Stimulated activated effector memory CD8-positive, alpha-beta T cell treated with anti-CD3 and anti-CD28 coated beads, Interleukin-12 subunit alpha, Interleukin-12 subunit beta, amount 100 ng/mL, for 72 hours (primary cell): ENCODE measurements around the gene VWA1.

Source experiments
- ATAC-seq: fragments of 150-1000 bp; cut with Tn5 transposase; 2 replicates; pipeline ENCODE4 v1.10.0; 2021
- DNase-seq, 2 donors: peaks; one replicate each; pipeline ENCODE4 v3.0.0; 2021 to 2022; ENCODE audit warnings: low spot score in 2 of 2
- H3K27ac Mint-ChIP-seq: one replicate; pipeline ENCODE4 v1.8.0; 2022; ENCODE audit warnings: mild to moderate bottlenecking, mixed read lengths
- H3K36me3 Mint-ChIP-seq: one replicate; pipeline ENCODE4 v1.8.0; 2022; ENCODE audit warnings: mild to moderate bottlenecking, mixed read lengths
- H3K4me1 Mint-ChIP-seq: one replicate; pipeline ENCODE4 v1.8.0; 2022; ENCODE audit warnings: mixed read lengths
- H3K4me3 Mint-ChIP-seq: one replicate; pipeline ENCODE4 v1.8.0; 2022; ENCODE audit warnings: mild to moderate bottlenecking, mixed read lengths
- H3K9me3 Mint-ChIP-seq: one replicate; pipeline ENCODE4 v1.8.0; 2022; ENCODE audit warnings: mixed read lengths

Gene VWA1, protein sequence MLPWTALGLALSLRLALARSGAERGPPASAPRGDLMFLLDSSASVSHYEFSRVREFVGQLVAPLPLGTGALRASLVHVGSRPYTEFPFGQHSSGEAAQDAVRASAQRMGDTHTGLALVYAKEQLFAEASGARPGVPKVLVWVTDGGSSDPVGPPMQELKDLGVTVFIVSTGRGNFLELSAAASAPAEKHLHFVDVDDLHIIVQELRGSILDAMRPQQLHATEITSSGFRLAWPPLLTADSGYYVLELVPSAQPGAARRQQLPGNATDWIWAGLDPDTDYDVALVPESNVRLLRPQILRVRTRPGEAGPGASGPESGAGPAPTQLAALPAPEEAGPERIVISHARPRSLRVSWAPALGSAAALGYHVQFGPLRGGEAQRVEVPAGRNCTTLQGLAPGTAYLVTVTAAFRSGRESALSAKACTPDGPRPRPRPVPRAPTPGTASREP

DNA sequence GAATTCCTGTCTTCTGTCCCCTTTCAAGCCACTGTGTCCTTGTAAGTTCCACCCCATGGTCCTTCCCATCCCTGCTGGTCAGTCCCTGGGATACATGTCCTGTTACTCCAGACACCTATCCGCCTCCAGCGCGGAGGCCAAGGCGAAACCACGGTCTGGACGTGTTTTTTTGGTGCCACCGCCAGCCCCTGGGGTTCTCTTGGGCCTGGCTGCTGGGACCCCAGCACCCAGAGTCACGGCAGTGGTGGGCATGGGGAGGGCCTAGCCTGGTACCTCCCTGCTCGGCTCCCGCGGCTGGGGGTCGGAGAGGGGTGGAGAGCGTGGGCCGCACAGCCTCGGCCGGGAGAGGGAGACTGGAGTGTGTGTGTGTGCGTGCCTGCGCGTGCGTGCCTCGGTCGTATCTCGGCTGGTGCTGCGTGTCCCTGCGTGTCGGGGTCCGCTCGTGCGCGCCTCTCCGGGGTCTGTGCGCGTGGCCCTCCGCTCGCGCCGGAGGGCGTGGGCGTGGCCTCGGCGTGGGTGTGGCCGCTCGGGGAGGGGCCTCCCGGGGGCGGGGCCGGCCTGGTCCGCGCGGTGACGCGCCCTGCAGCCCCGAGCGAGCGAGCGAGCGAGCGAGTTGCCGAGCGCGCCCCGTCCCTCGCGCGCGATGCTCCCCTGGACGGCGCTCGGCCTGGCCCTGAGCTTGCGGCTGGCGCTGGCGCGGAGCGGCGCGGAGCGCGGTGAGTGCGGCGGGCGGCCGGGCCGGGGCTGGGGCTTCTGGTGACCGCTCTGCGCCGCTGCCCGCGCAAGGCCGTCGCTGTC is at the start of gene VWA1:
Gene VWA1 (plus strand): TSS at position 585 of the 798 bp plus-strand sequence. CDS start 59 bp downstream, at position 644.
- Mint-ChIP-seq H3K27ac (no peak within 1 kb of the TSS), H3K4me1 (peaks cover 6% of the 10 kb centered on the region), H3K9me3 (no peaks in the 10 kb centered on the region), H3K36me3 (no peaks in the 10 kb centered on the region), H3K4me3 (peak within 1 kb of the TSS; percentile 56)
- ATAC-seq (peak; percentile 73), DNase-seq (peak; percentile 72 to 82)

DNA sequence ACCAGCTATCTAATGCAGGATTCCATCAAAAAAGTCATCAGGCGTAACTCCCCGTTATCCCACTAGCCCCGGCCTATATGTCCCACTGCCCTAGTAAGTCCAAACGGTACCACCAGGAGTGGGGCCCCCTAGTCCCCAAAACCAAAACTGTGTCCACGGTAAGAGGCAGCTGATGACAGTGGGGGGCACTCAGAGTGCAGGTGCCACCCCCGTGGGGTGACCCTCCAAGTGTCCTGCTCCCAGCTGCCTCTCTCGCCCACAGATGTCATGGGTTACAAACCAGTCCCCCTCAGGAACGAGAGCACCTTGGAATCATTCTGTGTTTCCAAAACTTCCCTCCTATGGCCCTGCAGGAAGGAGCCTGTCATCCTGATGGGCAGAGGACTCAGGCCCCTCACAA is 49.6 kb upstream of the VWA1 start:
- no peak for DNase-seq
- Mint-ChIP-seq H3K36me3 (peaks cover 64% of the 10 kb centered on the region), H3K27ac (no peak overlapping the region), H3K4me1 (peaks cover 14% of the 10 kb centered on the region), H3K4me3 (no peak overlapping the region), H3K9me3 (no peaks in the 10 kb centered on the region)
- ATAC-seq, result no peak

DNA sequence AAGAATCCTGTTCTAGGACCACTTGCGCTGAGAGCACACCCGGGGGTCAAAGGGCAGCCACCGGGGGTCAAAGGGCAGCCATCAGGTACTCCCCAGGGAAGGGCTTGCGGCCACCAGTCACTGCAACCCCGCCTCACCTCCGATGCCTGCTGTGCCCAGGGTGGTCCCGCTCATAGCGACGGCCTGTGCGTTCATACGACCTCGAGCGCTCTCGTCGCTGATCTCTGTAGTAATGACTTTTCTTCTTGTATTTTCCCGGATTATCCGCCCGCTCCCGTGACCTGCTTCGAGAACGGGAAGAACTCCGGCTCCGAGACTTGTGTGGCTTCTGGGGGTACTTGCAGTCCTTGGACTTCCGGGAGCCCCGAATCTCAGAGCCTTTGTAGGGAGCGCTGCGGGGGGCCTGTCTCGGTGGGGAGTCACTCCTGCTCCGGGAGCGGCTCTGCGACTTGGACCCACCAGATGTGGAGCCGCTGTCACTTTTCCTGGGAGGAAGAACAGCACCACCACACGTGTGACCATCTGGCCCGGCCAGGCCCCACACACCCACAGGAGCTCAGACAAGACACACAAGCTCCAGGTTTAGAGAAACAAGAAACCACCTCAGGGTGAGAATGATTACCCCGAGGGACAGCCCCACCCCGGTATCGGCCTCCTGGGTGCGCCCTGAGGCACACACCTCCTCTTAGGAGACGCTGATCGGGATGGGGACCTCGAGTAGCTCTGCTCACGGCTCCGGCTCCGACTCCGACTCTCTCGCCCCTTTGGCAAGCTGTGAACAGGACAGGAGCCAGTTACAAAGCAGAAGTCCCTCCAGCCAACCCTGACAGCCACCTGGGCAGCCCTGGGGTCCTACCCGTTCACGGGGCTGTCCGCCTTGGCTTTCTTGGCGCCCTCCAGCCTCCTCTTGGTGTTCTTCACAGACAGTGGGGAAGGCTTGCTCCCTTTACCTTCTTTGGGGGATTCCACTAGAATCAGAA is 48.1 kb upstream of the VWA1 start:
- DNase-seq (no peak), ATAC-seq (no peak)
- H3K27ac Mint-ChIP-seq, result no peak overlapping the region
- H3K36me3 Mint-ChIP-seq, result peaks cover 78% of the 10 kb centered on the region
- H3K9me3 Mint-ChIP-seq, result no peaks in the 10 kb centered on the region
- H3K4me1 Mint-ChIP-seq, result peaks cover 6% of the 10 kb centered on the region
- no peak overlapping the region for H3K4me3 Mint-ChIP-seq

DNA sequence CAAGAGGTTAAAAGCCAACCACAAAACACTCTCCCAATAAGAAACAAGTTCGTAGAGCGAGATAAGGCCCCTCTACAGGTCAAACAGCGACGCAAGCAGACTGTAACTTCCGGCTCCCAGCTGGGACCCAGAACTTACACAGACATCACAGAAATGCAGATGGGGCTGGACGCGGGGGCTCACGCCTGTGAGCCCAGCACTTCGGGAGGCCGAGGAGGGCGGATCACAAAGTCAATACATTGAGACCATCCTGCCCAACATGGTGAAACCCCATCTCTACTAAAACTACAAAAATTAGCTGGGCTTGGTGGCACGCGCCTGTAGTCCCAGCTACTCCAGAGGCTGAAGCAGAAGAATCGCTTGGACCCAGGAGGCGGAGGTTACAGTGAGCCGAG is 47.4 kb upstream of the VWA1 start:
- Mint-ChIP-seq H3K4me3 (no peak overlapping the region), H3K27ac (no peak overlapping the region), H3K36me3 (peaks cover 85% of the 10 kb centered on the region), H3K9me3 (no peaks in the 10 kb centered on the region), H3K4me1 (no peaks in the 10 kb centered on the region)
- no peak for DNase-seq
- ATAC-seq, result no peak

DNA sequence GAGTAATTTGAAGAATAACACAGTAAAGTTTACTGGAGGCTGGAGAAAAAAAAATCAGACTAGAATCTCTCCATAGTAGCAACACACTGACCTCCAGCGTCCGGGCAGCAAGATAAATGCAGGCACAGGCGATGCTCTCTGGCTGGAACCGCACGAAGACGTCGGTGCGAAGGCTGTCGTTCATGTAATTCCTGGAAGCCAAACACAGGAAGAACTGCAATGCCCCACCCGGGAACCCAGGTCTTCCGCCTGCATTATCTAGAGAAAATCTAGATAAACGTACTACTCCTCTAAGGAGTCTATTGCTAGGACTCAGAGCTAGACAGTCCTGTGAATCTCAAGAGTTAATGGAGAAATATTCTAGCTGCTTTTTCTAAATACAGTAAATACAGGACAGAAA is 44.8 kb upstream of the VWA1 start:
- ATAC-seq, result no peak
- Mint-ChIP-seq H3K4me1 (peaks cover 10% of the 10 kb centered on the region), H3K27ac (no peak overlapping the region), H3K36me3 (peaks cover 100% of the 10 kb centered on the region), H3K4me3 (no peak overlapping the region), H3K9me3 (no peaks in the 10 kb centered on the region)
- DNase-seq, result no peak

DNA sequence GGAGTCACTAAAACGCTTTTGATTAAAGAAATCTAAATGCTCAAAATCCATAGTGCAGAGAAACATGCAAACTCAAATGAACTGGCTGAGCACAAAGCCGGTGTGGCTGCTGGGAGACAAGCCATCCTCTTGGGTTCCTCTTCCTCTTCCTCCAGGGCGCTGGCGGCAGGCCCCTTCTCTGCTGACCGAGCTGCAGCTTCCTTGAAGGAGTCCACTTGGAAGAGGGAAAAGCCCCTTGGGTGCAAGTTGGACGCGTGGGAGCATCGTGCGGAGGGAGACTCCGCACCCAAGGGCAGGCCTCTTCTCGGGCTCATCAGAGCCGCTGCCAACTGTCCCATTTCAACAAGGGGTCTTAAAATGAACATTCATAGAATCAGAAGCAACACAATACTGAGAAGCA is 44.3 kb upstream of the VWA1 start:
- peak overlapping the region; percentile 20 for H3K27ac Mint-ChIP-seq
- H3K4me1 Mint-ChIP-seq, result peaks cover 12% of the 10 kb centered on the region
- DNase-seq (no peak), ATAC-seq (no peak)
- H3K9me3 Mint-ChIP-seq, result no peaks in the 10 kb centered on the region
- H3K36me3 Mint-ChIP-seq, result peaks cover 100% of the 10 kb centered on the region
- H3K4me3 Mint-ChIP-seq, result no peak overlapping the region

DNA sequence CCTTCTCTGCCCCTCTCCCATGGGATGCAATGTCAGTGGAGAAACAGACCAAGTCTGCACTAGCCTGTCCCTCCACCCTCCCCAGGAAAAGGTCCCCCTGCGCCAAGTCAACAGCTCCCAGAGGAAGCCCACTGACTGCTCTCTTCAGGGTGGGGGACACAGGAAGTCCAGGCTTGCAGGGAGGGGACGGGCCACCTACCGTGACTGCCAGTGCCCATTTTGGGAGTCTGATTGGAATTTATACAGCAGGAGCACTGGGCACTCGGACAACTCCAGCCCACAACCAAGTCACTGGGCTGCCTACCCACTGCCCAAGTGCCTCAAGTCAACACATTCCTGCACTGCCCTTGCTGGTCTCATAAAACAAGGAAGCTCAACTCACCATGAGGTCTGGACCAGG is 42.5 kb upstream of the VWA1 start:
- peaks cover 16% of the 10 kb centered on the region for H3K4me1 Mint-ChIP-seq
- peaks cover 100% of the 10 kb centered on the region for H3K36me3 Mint-ChIP-seq
- no peak overlapping the region for H3K4me3 Mint-ChIP-seq
- ATAC-seq (no peak), DNase-seq (no peak)
- no peak overlapping the region for H3K27ac Mint-ChIP-seq
- no peaks in the 10 kb centered on the region for H3K9me3 Mint-ChIP-seq

DNA sequence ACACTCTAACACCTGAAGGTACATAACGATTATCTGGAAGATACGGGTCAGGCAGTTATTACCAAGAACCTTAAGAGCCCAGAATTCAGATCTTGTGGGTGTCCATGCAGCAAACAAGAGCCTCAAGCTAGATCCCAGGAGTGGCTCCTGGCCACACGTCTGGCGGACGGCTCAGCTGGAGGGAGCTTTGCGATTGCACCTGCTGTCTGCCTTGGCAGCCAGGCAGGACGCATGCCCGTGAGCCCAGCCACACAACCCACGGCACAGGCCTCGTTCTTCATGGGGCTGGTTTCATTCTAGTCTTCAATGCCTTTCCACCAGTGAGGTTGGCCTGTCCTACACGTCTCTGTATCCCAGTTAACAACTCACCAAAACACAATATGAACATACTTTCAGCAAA is 42.1 kb upstream of the VWA1 start:
- Mint-ChIP-seq H3K4me3 (no peak overlapping the region), H3K4me1 (peaks cover 19% of the 10 kb centered on the region), H3K9me3 (no peaks in the 10 kb centered on the region), H3K36me3 (peaks cover 100% of the 10 kb centered on the region), H3K27ac (no peak overlapping the region)
- DNase-seq (no peak), ATAC-seq (no peak)

DNA sequence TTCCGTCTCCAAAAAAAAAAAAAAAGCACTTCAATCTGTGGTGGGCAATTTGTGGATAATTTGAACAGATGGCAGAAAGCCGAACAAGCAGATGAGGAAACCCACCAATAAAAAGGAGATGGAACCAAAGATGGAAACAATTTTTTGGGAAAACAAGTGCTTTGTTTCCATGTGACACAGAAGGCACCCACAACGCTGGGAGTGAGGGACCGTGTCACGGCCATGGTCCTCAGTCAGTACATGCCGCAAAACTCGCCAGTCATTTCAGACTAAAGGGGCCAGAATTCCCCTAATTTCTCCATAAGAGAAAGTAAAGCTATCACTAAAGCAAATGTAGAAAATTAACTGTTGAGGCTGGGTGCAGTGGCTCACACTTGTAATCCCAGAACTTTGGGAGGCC is 41.4 kb upstream of the VWA1 start:
- H3K4me3 Mint-ChIP-seq, result no peak overlapping the region
- no peak overlapping the region for H3K27ac Mint-ChIP-seq
- H3K36me3 Mint-ChIP-seq, result peaks cover 95% of the 10 kb centered on the region
- peaks cover 19% of the 10 kb centered on the region for H3K4me1 Mint-ChIP-seq
- DNase-seq, result no peak
- no peak for ATAC-seq
- H3K9me3 Mint-ChIP-seq, result no peaks in the 10 kb centered on the region

DNA sequence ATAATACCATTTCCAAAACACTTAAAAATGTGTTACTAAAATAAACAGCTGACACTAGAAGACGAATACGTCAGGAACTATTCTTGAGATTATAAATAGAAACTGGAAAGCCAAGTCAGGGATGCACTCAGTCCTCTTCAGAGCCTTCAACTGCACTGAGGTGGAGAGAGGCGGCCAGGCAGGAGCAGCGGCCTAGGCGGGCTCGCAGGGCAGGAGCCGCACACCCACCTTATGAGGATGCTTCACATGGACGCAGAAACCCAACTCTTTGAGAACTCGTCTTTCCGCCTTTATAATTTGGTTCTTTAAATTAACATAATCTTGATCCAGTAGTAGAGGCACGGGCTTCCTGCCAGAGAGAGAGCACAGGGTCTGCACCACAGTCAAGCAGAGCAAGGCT is 40.3 kb upstream of the VWA1 start:
- DNase-seq (no peak), ATAC-seq (no peak)
- Mint-ChIP-seq H3K4me3 (no peak overlapping the region), H3K9me3 (no peaks in the 10 kb centered on the region), H3K36me3 (peaks cover 95% of the 10 kb centered on the region), H3K4me1 (peaks cover 27% of the 10 kb centered on the region), H3K27ac (peak overlapping the region; percentile 59)

DNA sequence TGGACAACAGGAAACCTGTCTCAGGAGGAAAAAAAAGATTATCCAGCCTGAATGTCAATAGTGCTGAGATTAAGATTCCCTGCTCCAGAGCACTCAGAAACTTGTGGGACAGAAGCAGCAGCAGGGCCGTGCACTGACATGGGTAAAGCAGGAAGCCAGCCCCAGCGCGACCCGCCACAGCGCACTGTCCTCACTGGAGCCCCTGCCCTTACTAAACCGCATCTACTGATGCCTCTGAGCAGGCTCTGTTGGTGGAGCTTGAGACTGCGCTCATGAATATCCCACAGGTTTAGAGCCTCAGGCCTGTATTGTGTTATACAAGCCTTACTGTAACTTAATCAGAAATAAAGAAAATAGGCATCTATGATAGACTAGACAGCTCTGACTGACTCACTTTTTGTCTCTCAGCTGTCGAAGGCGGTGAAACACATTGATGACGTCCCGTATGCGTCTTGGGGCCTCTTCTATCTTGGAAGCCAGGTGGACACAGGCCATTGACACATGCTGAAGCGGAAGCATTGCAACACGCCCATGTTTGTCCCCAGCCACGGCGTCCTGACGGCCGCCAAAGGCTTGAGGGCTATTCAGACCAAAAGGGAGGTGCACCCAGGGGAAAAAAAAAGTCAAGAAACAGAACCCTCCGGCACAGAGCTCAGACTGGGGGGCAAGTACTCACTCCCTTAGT is 37.5 kb upstream of the VWA1 start:
- no peaks in the 10 kb centered on the region for H3K9me3 Mint-ChIP-seq
- peaks cover 95% of the 10 kb centered on the region for H3K36me3 Mint-ChIP-seq
- ATAC-seq (no peak), DNase-seq (no peak)
- H3K27ac Mint-ChIP-seq, result peak overlapping the region; percentile 91
- peak overlapping the region; percentile 84 for H3K4me3 Mint-ChIP-seq
- H3K4me1 Mint-ChIP-seq, result peaks cover 49% of the 10 kb centered on the region

DNA sequence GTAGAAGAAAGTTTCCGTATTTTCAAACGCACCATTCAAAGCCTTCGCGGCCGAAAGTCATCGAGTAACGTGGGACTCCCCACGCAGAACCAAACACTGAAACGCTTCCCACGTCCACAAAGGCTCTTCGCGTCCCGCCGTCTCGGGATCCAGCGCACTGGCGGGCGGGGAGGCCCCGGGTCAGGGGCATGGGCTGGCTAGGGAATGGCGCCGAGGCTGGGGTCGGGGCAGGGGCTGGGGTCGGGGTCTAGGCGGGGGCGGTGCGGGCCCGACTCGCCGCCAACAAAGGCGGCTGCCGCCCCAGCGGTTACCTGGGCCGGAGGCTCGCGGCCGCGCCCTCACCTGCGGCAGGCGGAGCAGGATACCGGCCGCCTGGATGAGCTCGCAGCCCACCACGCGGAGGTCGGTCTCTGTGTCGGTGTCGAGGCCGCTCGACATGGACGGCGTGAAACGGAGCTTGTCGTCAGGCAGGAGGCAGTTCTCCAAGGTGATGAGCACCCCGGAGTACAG is 36.8 kb upstream of the VWA1 start:
- Mint-ChIP-seq H3K4me1 (peaks cover 55% of the 10 kb centered on the region), H3K27ac (peak overlapping the region; percentile 94), H3K4me3 (peak overlapping the region; percentile 84), H3K9me3 (no peaks in the 10 kb centered on the region), H3K36me3 (peaks cover 95% of the 10 kb centered on the region)
- peak; percentile 3 for ATAC-seq
- DNase-seq, result no peak

DNA sequence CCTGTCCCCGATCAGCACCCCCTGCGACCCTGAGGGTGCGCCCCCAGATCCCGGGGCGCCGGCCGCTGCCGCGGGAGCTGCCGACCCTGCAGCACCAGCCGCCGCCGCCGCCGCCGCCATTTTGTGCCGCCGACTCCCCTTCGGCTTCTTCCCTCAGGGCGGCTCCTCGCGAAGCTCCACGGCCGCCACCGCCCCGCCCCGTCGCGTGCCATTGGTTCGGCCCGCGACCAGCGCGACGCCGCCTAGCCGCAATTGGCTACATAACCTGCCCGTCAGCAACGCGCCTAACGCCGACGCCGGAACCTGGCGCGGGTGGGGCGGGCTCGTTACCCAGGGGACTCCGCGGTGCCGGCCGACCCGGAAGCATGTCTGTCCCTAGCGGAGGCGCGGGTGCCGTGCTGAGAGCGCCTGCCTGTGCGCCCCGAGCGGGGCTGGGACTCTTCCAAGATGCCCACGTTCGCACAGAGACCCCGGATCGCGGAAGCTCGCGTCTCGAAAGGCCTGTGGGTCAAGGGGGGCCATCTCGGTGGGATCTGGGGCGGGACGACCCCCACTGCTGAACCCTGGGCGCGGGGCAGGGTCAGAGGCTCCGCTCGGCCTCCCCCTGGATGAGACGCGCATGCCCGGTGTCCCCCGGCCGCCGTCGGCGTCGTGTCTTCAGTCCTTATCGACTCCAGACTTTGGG is 36.2 kb upstream of the VWA1 start, which contains the start of gene CCNL2:
Gene CCNL2 (minus strand): TSS at position 149 of the 685 bp plus-strand sequence. CDS start 29 bp downstream, at position 120.
- ATAC-seq, result peak; percentile 98

More for the DNA sequence above, 36.2 kb upstream of the VWA1 start, which contains the start of gene CCNL2:
- Mint-ChIP-seq H3K36me3 (peaks cover 95% of the 10 kb centered on the region), H3K27ac (peak within 1 kb of the TSS; percentile 94), H3K4me1 (peaks cover 57% of the 10 kb centered on the region), H3K4me3 (peak within 1 kb of the TSS; percentile 84), H3K9me3 (no peaks in the 10 kb centered on the region)
- DNase-seq, result peak; percentile 98 to 99
